ENCODE measurements around the gene MAGEB6. TPM values are rescaled to one million over a fixed set of nuclear protein-coding genes. Genes with fewer than 3 reads are reported as not detected.
"Not testable (repeated sequence)": the region's sequence is repeated elsewhere in the genome, so short reads cannot be mapped to it uniquely, and the experiment has no call there.

Gene MAGEB6
- total RNA-seq (not detected), polyA plus RNA-seq (not detected)
- long read RNA-seq, donor 1: 0 reads
- long read RNA-seq, donor 2, partial matches to known transcripts: 0 of 1 reads
- long read RNA-seq, donor 2, other reads (novel, unspliced or antisense): 0 of 1 reads
- long read RNA-seq, donor 3: 0 reads

DNA sequence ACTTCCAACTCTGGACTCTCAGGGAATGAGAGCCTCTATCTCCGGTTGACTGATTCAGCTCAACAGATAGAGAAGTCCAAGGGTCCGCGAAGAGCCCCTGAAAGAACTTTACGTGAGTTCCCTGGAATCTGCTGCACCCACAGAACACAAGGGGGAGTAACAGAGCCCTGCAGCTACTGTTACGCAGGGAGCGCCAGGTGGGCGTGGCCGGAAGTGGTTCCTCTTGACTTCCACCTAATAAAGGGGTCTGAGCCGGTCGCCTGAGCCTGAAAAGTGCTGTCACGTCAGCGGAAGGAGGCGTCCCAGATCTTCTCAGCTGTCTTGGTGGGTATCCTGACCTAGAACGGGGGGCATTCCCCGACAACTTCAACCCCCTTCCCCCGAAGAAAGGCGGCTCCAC, at the start of gene MAGEB6:
MAGEB6 (plus strand) TSS at position 237 of the 400 bp plus-strand sequence. CDS start 1,407 bp downstream, outside the sequence.
- no peak for DNase-seq
- Histone ChIP-seq H3K36me3 (no peaks in the 10 kb centered on the region), H3K4me1 (ENCODE audit: insufficient read depth) (no peaks in the 10 kb centered on the region), H3K27me3 (no peaks in the 10 kb centered on the region), H3K9me3 (no peaks in the 10 kb centered on the region), H3K4me3 (no peak within 1 kb of the TSS), H3K27ac (no peak within 1 kb of the TSS)
- WGBS, 3 donors: 73 to 80% (median 75%) methylated on average over 17 of the region's 17 CpGs
- no peak for TF ChIP-seq EP300 (IDR thresholded peaks at IDR 0.05)
- TF ChIP-seq POLR2A (IDR thresholded peaks at IDR 0.05): no peak
- TF ChIP-seq CTCF (IDR thresholded peaks at IDR 0.05): no peak
- intact Hi-C loops (cut with DNase I): no loop called here

DNA sequence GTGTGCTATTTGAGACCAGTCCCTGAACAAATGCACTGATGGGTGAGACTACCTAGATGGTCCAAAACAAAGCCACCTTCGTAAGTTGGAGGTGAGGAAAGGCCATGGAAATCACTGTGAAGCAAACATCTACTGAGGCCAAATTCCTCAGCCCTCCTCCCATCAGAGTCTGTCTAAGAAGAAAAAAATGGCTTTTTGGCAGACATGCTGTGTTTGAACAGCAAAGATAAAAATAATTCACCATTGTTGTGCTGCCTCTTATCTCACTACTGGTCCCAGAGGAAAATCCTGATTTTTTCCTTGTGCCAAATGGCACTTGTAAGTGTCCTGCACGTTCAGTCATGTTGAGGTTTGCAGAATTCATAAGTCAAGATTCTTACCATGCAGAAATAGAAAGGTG, 46.2 kb upstream of the MAGEB6 start:
- Histone ChIP-seq H3K27ac (no peak overlapping the region), H3K27me3 (no peaks in the 10 kb centered on the region), H3K4me3 (no peak overlapping the region), H3K4me1 (ENCODE audit: insufficient read depth) (no peaks in the 10 kb centered on the region), H3K36me3 (no peaks in the 10 kb centered on the region), H3K9me3 (no peaks in the 10 kb centered on the region)
- no peak for DNase-seq
- 5 to 19% (median 10%) methylated on average over 2 of the region's 2 CpGs for WGBS, 3 donors
- intact Hi-C loops (cut with DNase I): no loop called here
- no peak for TF ChIP-seq EP300 (IDR thresholded peaks at IDR 0.05)
- TF ChIP-seq POLR2A (IDR thresholded peaks at IDR 0.05): no peak

- Histone ChIP-seq H3K36me3 (no peaks in the 10 kb centered on the region), H3K4me1 (ENCODE audit: insufficient read depth) (no peaks in the 10 kb centered on the region), H3K4me3 (no peak within 1 kb of the TSS), H3K27ac (no peak within 1 kb of the TSS), H3K27me3 (no peaks in the 10 kb centered on the region), H3K9me3 (no peaks in the 10 kb centered on the region)
- no peak for TF ChIP-seq POLR2A (IDR thresholded peaks at IDR 0.05)
- TF ChIP-seq CTCF (IDR thresholded peaks at IDR 0.05): no peak
- TF ChIP-seq EP300 (IDR thresholded peaks at IDR 0.05): no peak
- intact Hi-C loops (cut with DNase I): no loop called here
- 87 to 93% (median 92%) methylated on average over 10 of the region's 10 CpGs for WGBS, 3 donors
- no peak for DNase-seq
Observed at GRCh38 chrX:26160301-26160700, 31.9 kb upstream of the MAGEB6 start, which contains the start of gene MAGEB6B. MAGEB6B (plus strand) TSS chrX:26160601; CDS start chrX:26160601, 0 bp downstream.

DNA sequence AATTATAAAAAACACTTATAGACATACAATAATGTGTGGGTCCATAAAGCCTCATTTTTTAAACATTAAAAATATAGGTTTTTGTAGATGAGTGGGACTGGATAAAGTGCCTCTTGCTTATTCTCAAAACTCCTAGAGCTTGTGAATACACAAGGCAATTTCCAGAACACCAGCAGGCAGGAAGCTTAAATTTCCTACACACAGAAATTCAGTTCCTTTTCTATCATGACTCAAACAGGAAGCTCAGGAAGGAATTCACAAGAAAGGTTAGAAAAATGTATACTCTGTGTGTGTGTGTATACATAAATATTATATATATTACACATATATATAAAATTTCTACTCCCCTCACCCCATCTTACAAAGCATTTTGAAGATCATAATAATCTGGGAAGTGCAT, 11.3 kb downstream of the MAGEB6 start:
- no peak overlapping the region for H3K27ac ChIP-seq
- TF ChIP-seq POLR2A (IDR thresholded peaks at IDR 0.05) (no peak), CTCF (IDR thresholded peaks at IDR 0.05) (no peak), EP300 (IDR thresholded peaks at IDR 0.05) (no peak)
- H3K36me3 ChIP-seq: no peaks in the 10 kb centered on the region
- H3K4me1 ChIP-seq (ENCODE audit: insufficient read depth): no peaks in the 10 kb centered on the region
- intact Hi-C loops (cut with DNase I): no loop called here
- no peaks in the 10 kb centered on the region for H3K27me3 ChIP-seq
- H3K9me3 ChIP-seq: no peaks in the 10 kb centered on the region
- DNase-seq: no peak
- no peak overlapping the region for H3K4me3 ChIP-seq

GRCh38 chrX:26204717-26205116, 12.5 kb downstream of the MAGEB6 start:
- H3K4me1 ChIP-seq (ENCODE audit: insufficient read depth); H3K27ac ChIP-seq; DNase-seq; H3K9me3 ChIP-seq; intact Hi-C loops (cut with DNase I); H3K27me3 ChIP-seq; H3K4me3 ChIP-seq; H3K36me3 ChIP-seq: not testable (repeated sequence)
- 92 to 95% (median 93%) methylated on average over 25 to 27 of the region's 27 CpGs for WGBS, 3 donors

Measured in ovary (tissue), 10 donors.